ENCODE data around the gene LPIN1. TPM values are rescaled to one million over a fixed set of nuclear protein-coding genes. Genes with fewer than 3 reads are reported as not detected.

The LPIN1 gene
- polyA plus RNA-seq, 2 of the 4 experiments (the other 2 are of a cell fraction), result 19.2 to 27.5 TPM

DNA sequence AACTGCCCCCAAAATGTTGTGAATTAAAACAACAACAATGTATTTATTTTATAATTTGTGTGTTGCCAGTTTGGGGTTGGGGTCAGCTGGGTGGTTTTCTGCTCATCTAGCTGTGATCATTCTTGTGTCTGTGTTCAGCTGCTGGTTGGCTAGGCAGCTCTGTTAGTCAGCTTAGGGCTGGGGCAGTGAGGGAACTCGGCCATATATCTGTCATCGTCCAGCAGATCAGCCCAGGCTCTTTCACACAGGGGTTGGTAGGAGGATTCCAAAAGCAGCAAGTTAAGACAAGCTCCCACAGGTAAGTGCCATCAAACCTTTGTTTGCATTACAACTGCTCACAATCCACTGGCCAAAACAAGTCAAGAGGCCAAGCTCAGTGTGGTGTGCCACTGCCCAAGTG, 121.5 kb downstream of the LPIN1 start (continued):
- TF ChIP-seq, protein P1, sequence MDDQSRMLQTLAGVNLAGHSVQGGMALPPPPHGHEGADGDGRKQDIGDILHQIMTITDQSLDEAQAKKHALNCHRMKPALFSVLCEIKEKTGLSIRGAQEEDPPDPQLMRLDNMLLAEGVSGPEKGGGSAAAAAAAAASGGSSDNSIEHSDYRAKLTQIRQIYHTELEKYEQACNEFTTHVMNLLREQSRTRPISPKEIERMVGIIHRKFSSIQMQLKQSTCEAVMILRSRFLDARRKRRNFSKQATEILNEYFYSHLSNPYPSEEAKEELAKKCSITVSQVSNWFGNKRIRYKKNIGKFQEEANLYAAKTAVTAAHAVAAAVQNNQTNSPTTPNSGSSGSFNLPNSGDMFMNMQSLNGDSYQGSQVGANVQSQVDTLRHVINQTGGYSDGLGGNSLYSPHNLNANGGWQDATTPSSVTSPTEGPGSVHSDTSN (IDR thresholded peaks at IDR 0.05), result no peak
- TF ChIP-seq EHF (CRISPR knock-in tag; IDR thresholded peaks at IDR 0.05), result no peak
- TF ChIP-seq PHF8 (IDR thresholded peaks at IDR 0.05; ENCODE audit: borderline replicate concordance, low read depth), result no peak
- no peak for TF ChIP-seq ESRRA (IDR thresholded peaks at IDR 0.05; ENCODE audit: borderline replicate concordance, low read length)
- no peak for TF ChIP-seq POLR2A (IDR thresholded peaks at IDR 0.05; ENCODE audit: low read length)
- TF ChIP-seq EP300 (IDR thresholded peaks at IDR 0.05), result no peak

DNA sequence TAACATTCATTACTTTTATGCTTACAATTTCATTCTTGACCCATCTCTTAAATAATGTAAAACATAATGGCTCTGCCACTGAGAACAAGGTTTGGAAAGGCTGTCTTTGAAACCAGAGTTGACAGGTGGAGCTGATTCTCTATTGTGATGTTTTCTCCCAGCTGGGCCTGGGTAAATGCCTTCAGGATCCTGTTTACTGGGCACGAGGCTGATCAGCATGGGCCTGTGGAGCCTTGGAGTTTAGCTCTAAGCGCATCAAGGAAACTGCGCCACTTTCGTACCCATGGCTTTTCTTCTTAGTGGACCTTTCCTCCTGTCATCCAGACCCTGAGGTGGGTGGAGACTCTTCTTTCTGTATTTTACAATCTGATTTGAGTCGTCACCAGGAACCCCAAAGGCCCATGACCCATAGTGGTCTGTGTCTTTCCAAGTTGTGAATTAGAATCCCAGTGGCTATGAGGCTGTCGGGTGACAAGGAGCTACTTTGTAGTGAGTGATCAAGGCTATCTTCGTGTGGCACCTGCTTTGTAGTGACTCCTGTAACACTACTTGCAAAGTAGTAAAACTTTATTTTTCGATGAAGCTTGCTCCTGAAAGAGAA, 123.1 kb downstream of the LPIN1 start:
- POLR2A ChIA-PET, result no interaction called here
- Histone ChIP-seq H3K4me1 (no peaks in the 10 kb centered on the region), H3K4me3 (no peak overlapping the region), H3K4me2 (no peak overlapping the region), H3K27ac (no peak overlapping the region), H3K9me3 (no peaks in the 10 kb centered on the region)
- DNase-seq (ENCODE audit: low read depth in 1 of 2, low spot score in 1 of 2) (no peak), ATAC-seq (no peak), FAIRE-seq (no peak)
- CTCF ChIA-PET, result no interaction called here
- no peak for TF ChIP-seq CHD2 (IDR thresholded peaks at IDR 0.05; ENCODE audit: low read length, partially characterized antibody)
- no peak for TF ChIP-seq TP53 (CRISPR knock-in tag; IDR thresholded peaks at IDR 0.05)
- no peak for TF ChIP-seq HOXA7 (CRISPR knock-in tag; IDR thresholded peaks at IDR 0.05)
- no peak for TF ChIP-seq EHMT2 (IDR thresholded peaks at IDR 0.05; ENCODE audit: low read depth)
- no peak for TF ChIP-seq MAFK (IDR thresholded peaks at IDR 0.05; ENCODE audit: partially characterized antibody)
- TF ChIP-seq ZC3H11A (IDR thresholded peaks at IDR 0.05), result no peak
- no peak for TF ChIP-seq FOSL2 (IDR thresholded peaks at IDR 0.05)
- no peak for TF ChIP-seq FOSL2 (CRISPR knock-in tag; IDR thresholded peaks at IDR 0.05)
- no peak for TF ChIP-seq ZNF302 (CRISPR knock-in tag; IDR thresholded peaks at IDR 0.05)
- TF ChIP-seq BHLHE40 (IDR thresholded peaks at IDR 0.05; ENCODE audit: low read depth, low read length), result no peak
- TF ChIP-seq, protein P2, sequence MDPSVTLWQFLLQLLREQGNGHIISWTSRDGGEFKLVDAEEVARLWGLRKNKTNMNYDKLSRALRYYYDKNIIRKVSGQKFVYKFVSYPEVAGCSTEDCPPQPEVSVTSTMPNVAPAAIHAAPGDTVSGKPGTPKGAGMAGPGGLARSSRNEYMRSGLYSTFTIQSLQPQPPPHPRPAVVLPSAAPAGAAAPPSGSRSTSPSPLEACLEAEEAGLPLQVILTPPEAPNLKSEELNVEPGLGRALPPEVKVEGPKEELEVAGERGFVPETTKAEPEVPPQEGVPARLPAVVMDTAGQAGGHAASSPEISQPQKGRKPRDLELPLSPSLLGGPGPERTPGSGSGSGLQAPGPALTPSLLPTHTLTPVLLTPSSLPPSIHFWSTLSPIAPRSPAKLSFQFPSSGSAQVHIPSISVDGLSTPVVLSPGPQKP (IDR thresholded peaks at IDR 0.05; ENCODE audit: low read depth, low read length), result no peak
- no peak for TF ChIP-seq ZSCAN20 (CRISPR knock-in tag; IDR thresholded peaks at IDR 0.05)
- TF ChIP-seq CEBPB (IDR thresholded peaks at IDR 0.05), result no peak
- TF ChIP-seq JUN (IDR thresholded peaks at IDR 0.05), result no peak
- no peak for TF ChIP-seq HOXB5 (CRISPR knock-in tag; IDR thresholded peaks at IDR 0.05)
- TF ChIP-seq POLR2A (IDR thresholded peaks at IDR 0.05; ENCODE audit: low read length), result no peak
- no peak for TF ChIP-seq FOSB (CRISPR knock-in tag; IDR thresholded peaks at IDR 0.05)
- no peak for TF ChIP-seq RFX5 (IDR thresholded peaks at IDR 0.05)
- WGBS (ENCODE audit: missing lambda C conversion rate), result 47% methylated on average over 8 of the region's 8 CpGs

GRCh38 chr2:11870064-11870463, 123.6 kb downstream of the LPIN1 start:
- Histone ChIP-seq H3K4me2 (no peak overlapping the region), H3K4me3 (no peak overlapping the region), H3K9me3 (no peaks in the 10 kb centered on the region), H3K27ac (no peak overlapping the region), H3K4me1 (no peaks in the 10 kb centered on the region)
- TF ChIP-seq, protein P3, sequence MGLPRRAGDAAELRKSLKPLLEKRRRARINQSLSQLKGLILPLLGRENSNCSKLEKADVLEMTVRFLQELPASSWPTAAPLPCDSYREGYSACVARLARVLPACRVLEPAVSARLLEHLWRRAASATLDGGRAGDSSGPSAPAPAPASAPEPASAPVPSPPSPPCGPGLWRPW (IDR thresholded peaks at IDR 0.05), result no peak
- TF ChIP-seq RCOR1 (IDR thresholded peaks at IDR 0.05; ENCODE audit: low read depth, low read length), result no peak
- no peak for TF ChIP-seq NR3C1 (IDR thresholded peaks at IDR 0.05)
- TF ChIP-seq, protein P4, sequence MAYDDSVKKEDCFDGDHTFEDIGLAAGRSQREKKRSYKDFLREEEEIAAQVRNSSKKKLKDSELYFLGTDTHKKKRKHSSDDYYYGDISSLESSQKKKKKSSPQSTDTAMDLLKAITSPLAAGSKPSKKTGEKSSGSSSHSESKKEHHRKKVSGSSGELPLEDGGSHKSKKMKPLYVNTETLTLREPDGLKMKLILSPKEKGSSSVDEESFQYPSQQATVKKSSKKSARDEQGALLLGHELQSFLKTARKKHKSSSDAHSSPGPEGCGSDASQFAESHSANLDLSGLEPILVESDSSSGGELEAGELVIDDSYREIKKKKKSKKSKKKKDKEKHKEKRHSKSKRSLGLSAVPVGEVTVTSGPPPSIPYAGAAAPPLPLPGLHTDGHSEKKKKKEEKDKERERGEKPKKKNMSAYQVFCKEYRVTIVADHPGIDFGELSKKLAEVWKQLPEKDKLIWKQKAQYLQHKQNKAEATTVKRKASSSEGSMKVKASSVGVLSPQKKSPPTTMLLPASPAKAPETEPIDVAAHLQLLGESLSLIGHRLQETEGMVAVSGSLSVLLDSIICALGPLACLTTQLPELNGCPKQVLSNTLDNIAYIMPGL (CRISPR knock-in tag; IDR thresholded peaks at IDR 0.05; ENCODE audit: borderline replicate concordance), result no peak
- CTCF ChIA-PET, result no interaction called here
- FAIRE-seq (no peak), DNase-seq (ENCODE audit: low read depth in 1 of 2, low spot score in 1 of 2) (no peak), ATAC-seq (no peak)
- 17% methylated on average over 2 of the region's 2 CpGs for WGBS (ENCODE audit: missing lambda C conversion rate)
- POLR2A ChIA-PET, result no interaction called here

All from A549 (cell line).